PC-9 (cell line): ENCODE data around the gene RTL10. TPM values are rescaled to one million over a fixed set of nuclear protein-coding genes. Genes with fewer than 3 reads are reported as not detected.

Experiments
- BruUV-seq: library from RNA; stranded (reverse); fragments of 400-500 nt; replicated peaks from 2 replicates; lab custom pipeline; 2021; lab: Mats Ljungman, UMichigan
- CTCF ChIA-PET: fragments of 300-600 bp; sonication (Branson Sonifier 250); formaldehyde crosslinking; loops from one replicate; lab custom pipeline; 2022; ENCODE audit warnings: antibody characterized with exemption; lab: Charles Lee
- POLR2A ChIA-PET: fragments of 300-600 bp; sonication (Branson Sonifier 250); formaldehyde crosslinking; loops from one replicate; lab custom pipeline; 2022; ENCODE audit warnings: antibody characterized with exemption; ENCODE audit not compliant: unreplicated experiment; lab: Charles Lee
- DNase-seq, 2 experiments: peaks; one replicate each; pipeline versions ENCODE4 v3.0.0 to v3.0.0-alpha.2; 2015 to 2022; ENCODE audit warnings: mixed read lengths in 1 of 2
- H2AFZ ChIP-seq: fragments of 200-600 bp; sonication (generic); 2 replicates; pipeline ENCODE4 v1.8.1; 2017; ENCODE audit warnings: antibody characterized with exemption
- H3F3A ChIP-seq: fragments of 200-600 bp; sonication (generic); 2 replicates; pipeline ENCODE4 v1.8.1; 2017; ENCODE audit warnings: antibody characterized with exemption, mild to moderate bottlenecking, low read depth; ENCODE audit not compliant: insufficient read depth
- H3K27ac ChIP-seq: fragments of 200-600 bp; sonication (generic); 2 replicates; pipeline ENCODE4 v1.6.1; 2016; ENCODE audit warnings: mixed run types
- H3K27me3 ChIP-seq: fragments of 200-600 bp; sonication (generic); 2 replicates; pipeline ENCODE4 v1.6.1; 2016; ENCODE audit warnings: low read depth, mixed run types; ENCODE audit not compliant: insufficient read depth
- H3K36me3 ChIP-seq: fragments of 200-600 bp; sonication (generic); 2 replicates; pipeline ENCODE4 v1.6.1; 2016; ENCODE audit warnings: low read depth, mixed run types
- H3K4me1 ChIP-seq: fragments of 200-600 bp; sonication (generic); replicated peaks from 2 replicates; pipeline ENCODE4 v1.6.1; 2016; ENCODE audit warnings: mixed run types; ENCODE audit not compliant: insufficient read depth
- H3K4me2 ChIP-seq: fragments of 200-600 bp; sonication (generic); 2 replicates; pipeline ENCODE4 v1.6.1; 2017; ENCODE audit warnings: mixed run types
- H3K4me3 ChIP-seq: fragments of 200-600 bp; sonication (generic); 2 replicates; pipeline ENCODE4 v1.6.1; 2016; ENCODE audit warnings: mixed run types
- H3K79me2 ChIP-seq: fragments of 200-600 bp; sonication (generic); 2 replicates; pipeline ENCODE4 v1.6.1; 2017; ENCODE audit warnings: low read depth, mixed run types
- H3K9me2 ChIP-seq: fragments of 200-600 bp; sonication (generic); 2 replicates; pipeline ENCODE4 v1.8.1; 2017; ENCODE audit warnings: mild to moderate bottlenecking; ENCODE audit not compliant: insufficient read depth
- H3K9me3 ChIP-seq: fragments of 200-600 bp; sonication (generic); 2 replicates; pipeline ENCODE4 v1.8.1; 2016; ENCODE audit warnings: low read depth; ENCODE audit not compliant: insufficient read depth
- H4K20me1 ChIP-seq: fragments of 200-600 bp; sonication (generic); 2 replicates; pipeline ENCODE4 v1.8.1; 2017; ENCODE audit not compliant: insufficient read depth
- CTCF ChIP-seq: fragments of 200-600 bp; sonication (generic); conservative IDR thresholded peaks from 2 replicates; pipeline ENCODE4 v1.6.1; 2017; ENCODE audit warnings: mixed run types, antibody characterized with exemption, mild to moderate bottlenecking, moderate library complexity
- EZH2 ChIP-seq: fragments of 200-600 bp; sonication (generic); IDR thresholded peaks from 2 replicates; pipeline ENCODE4 v1.8.0; 2017; ENCODE audit warnings: antibody characterized with exemption, low read depth
- intact Hi-C: fragments of 100-400 bp; cut with micrococcal nuclease; formaldehyde crosslinking; loops from one replicate; pipeline ENCODE4 v1.10.0; 2022; ENCODE audit not compliant: unreplicated experiment
- total RNA-seq: library from RNA; stranded (reverse); gene quantifications from 2 replicates; pipeline ENCODE4 v1.2.3, GENCODE V29; 2021

Gene RTL10
- total RNA-seq, 1 experiment from 2014 or later = 23.5 TPM

GRCh38 chr22:19903513-19903912 is 48.8 kb upstream of the RTL10 start:
- Histone ChIP-seq H3K36me3 (no peaks in the 10 kb centered on the region), H3K4me2 (no peak overlapping the region), H3K4me1 (no peaks in the 10 kb centered on the region), H2AFZ (no peak overlapping the region), H3K27me3 (no peaks in the 10 kb centered on the region), H3K79me2 (no peaks in the 10 kb centered on the region), H3K9me2 (no peaks in the 10 kb centered on the region), H4K20me1 (no peaks in the 10 kb centered on the region), H3K27ac (no peak overlapping the region), H3K9me3 (no peaks in the 10 kb centered on the region), H3K4me3 (no peak overlapping the region), H3F3A (no peaks in the 10 kb centered on the region)
- no peak for DNase-seq
- BruUV-seq = no TSS peak
- TF ChIP-seq EZH2 (no peak), CTCF (no peak)
- intact Hi-C loops = no loop called here
- CTCF ChIA-PET = no interaction called here
- POLR2A ChIA-PET = no interaction called here

- Histone ChIP-seq H4K20me1 (no peaks in the 10 kb centered on the region), H3K36me3 (no peaks in the 10 kb centered on the region), H3K27me3 (no peaks in the 10 kb centered on the region), H2AFZ (no peak overlapping the region), H3K9me3 (no peaks in the 10 kb centered on the region), H3K27ac (no peak overlapping the region), H3K4me2 (no peak overlapping the region), H3F3A (no peaks in the 10 kb centered on the region), H3K9me2 (no peaks in the 10 kb centered on the region), H3K4me1 (no peaks in the 10 kb centered on the region), H3K4me3 (no peak overlapping the region), H3K79me2 (no peaks in the 10 kb centered on the region)
- DNase-seq = no peak
- POLR2A ChIA-PET = no interaction called here
- TF ChIP-seq EZH2 (no peak), CTCF (no peak)
- CTCF ChIA-PET = no interaction called here
- BruUV-seq = no TSS peak
- intact Hi-C loops = no loop called here
These were observed 48.4 kb upstream of the RTL10 start for GRCh38 chr22:19903031-19903430.

- Histone ChIP-seq H3K9me3 (no peaks in the 10 kb centered on the region), H4K20me1 (no peaks in the 10 kb centered on the region), H3K27me3 (no peaks in the 10 kb centered on the region), H3K27ac (no peak overlapping the region), H3K4me2 (no peak overlapping the region), H3K79me2 (no peaks in the 10 kb centered on the region), H3K36me3 (no peaks in the 10 kb centered on the region), H3K4me3 (no peak overlapping the region), H3F3A (no peaks in the 10 kb centered on the region), H2AFZ (no peak overlapping the region), H3K4me1 (no peaks in the 10 kb centered on the region), H3K9me2 (no peaks in the 10 kb centered on the region)
- ChIA-PET POLR2A (no interaction called here), CTCF (no interaction called here)
- no peak for DNase-seq
- TF ChIP-seq CTCF (no peak), EZH2 (no peak)
- no TSS peak for BruUV-seq
- intact Hi-C loops = no loop called here
These were observed 47.6 kb upstream of the RTL10 start for GRCh38 chr22:19902245-19902715.
